Ovary (tissue), 9 donors: Measurements from ENCODE around the gene DISP2. TPM values are rescaled to one million over a fixed set of nuclear protein-coding genes. Genes with fewer than 3 reads are reported as not detected.

Experiments
- DNase-seq, 5 donors: peaks; one replicate each; pipeline ENCODE4 v3.0.0-alpha.2; 2019 to 2020
- H3K27ac ChIP-seq, 2 donors: fragments of 200-600 bp; one replicate each; pipeline versions ENCODE4 v1.5.1 to v1.8.0; 2019 to 2022
- H3K27me3 ChIP-seq: fragments of 200-600 bp; one replicate; pipeline ENCODE4 v1.8.0; 2022
- H3K36me3 ChIP-seq: fragments of 200-600 bp; sonication (generic); one replicate; pipeline ENCODE4 v1.5.1; 2019
- H3K4me1 ChIP-seq: one replicate; pipeline ENCODE4 v1.8.1; 2013; ENCODE audit warnings: mild to moderate bottlenecking, moderate library complexity; ENCODE audit not compliant: insufficient read depth
- H3K4me3 ChIP-seq: fragments of 200-600 bp; sonication (generic); one replicate; pipeline ENCODE4 v1.5.1; 2017
- H3K9me3 ChIP-seq, 2 donors: fragments of 200-600 bp in 1 of 2; sonication (generic) in 1 of 2; one replicate each; pipeline versions ENCODE4 v1.5.1 to v1.8.1; 2013 to 2019; ENCODE audit warnings: mild to moderate bottlenecking in 1 of 2, moderate library complexity in 1 of 2
- CTCF ChIP-seq, 3 donors: fragments of 450-650 bp in 2 of 3; fragments of 200-600 bp in 1 of 3; IDR thresholded peaks; one replicate each; pipeline versions ENCODE4 v1.5.1 to v1.8.0; 2016 to 2022; ENCODE audit warnings: antibody characterized with exemption in 3 of 3, mild to moderate bottlenecking in 1 of 3
- EP300 ChIP-seq: sonication (generic); formaldehyde crosslinking; IDR thresholded peaks from one replicate; pipeline ENCODE4 v1.6.1; 2017; ENCODE audit warnings: antibody characterized with exemption
- POLR2A ChIP-seq: fragments of 450-650 bp; IDR thresholded peaks from one replicate; pipeline ENCODE4 v1.6.1; 2017; ENCODE audit warnings: antibody characterized with exemption, mild to moderate bottlenecking, moderate library complexity
- WGBS, 3 donors: extraction: QIAGEN DNeasy Blood & Tissue Kit in 1 of 3; methylation state at CpG; one replicate each; pipeline versions ENCODE4 v1.1.5 to v1.1.7; 2013 to 2017; 5-methylcytosine and 5-hydroxymethylcytosine counted together
- intact Hi-C, 4 donors: fragments of 100-400 bp; cut with DNase I; formaldehyde crosslinking; loops; one replicate each; pipeline versions ENCODE4 v1.11.0 to v1.15.1; 2022 to 2023
- polyA plus RNA-seq, 2 donors: library from polyadenylated mRNA; stranded (reverse); fragments of 200-250 nt in 1 of 2; fragments of 350-450 nt in 1 of 2; fragmentation: Illumina TruSeq in 1 of 2; extraction: RNeasy Lipid Tissue Mini Kit (QIAGEN cat#74804) in 1 of 2; gene quantifications; one replicate each; pipeline ENCODE4 v1.2.3, GENCODE V29; 2013 to 2014
- total RNA-seq, 7 donors: library from RNA; depleted of rRNA in 2 of 7; stranded (reverse); fragments of >200 nt in 2 of 7; fragmentation: NEBNext Ultra II Directional in 3 of 7; extraction: Animal tissue kit (Norgen Biotek cat#: 25700) in 3 of 7; gene quantifications; one replicate each; pipeline versions ENCODE4 v1.1.0 to v1.2.4, GENCODE V29; 2016 to 2023
- donor health status: DM: no; HTN: no; CAD: no; lungs with moderate emphysema.
- donor health status: DM: no; HTN: no; CAD: no.
- donor health status: Bipolar disorder and iron deficiency.
- donor health status: DM: yes; HTN: yes; CAD: no.
- donor health status: DM: no; HTN: no; CAD: no.
- donor health status: DM: yes; HTN: yes; CAD: no.

The DISP2 gene
- total and polyA plus RNA-seq, 9 donors: 0.48 to 12.9 (median 1.9) TPM; not detected in 2

GRCh38 chr15:40361640-40362039, 3.6 kb downstream of the DISP2 start:
- Histone ChIP-seq H3K4me1 (no peaks in the 10 kb centered on the region), H3K27me3 (no peaks in the 10 kb centered on the region), H3K27ac (no peak overlapping the region), H3K9me3 (no peaks in the 10 kb centered on the region), H3K4me3 (no peak overlapping the region), H3K36me3 (no peaks in the 10 kb centered on the region)
- intact Hi-C loops: loop anchor here in 2 of 4 donors (10.0 kb wide), 2 partner anchors 63 to 77 kb away; partner anchors contain the start of gene ANKRD63 (in 1 of the 2)
- TF ChIP-seq POLR2A: no peak
- no peak for TF ChIP-seq CTCF (IDR thresholded peaks at IDR 0.05)
- TF ChIP-seq EP300: no peak
- WGBS, 3 donors: 63 to 78% (median 74%) methylated on average over 2 of the region's 2 CpGs
- no peak for DNase-seq

DNA sequence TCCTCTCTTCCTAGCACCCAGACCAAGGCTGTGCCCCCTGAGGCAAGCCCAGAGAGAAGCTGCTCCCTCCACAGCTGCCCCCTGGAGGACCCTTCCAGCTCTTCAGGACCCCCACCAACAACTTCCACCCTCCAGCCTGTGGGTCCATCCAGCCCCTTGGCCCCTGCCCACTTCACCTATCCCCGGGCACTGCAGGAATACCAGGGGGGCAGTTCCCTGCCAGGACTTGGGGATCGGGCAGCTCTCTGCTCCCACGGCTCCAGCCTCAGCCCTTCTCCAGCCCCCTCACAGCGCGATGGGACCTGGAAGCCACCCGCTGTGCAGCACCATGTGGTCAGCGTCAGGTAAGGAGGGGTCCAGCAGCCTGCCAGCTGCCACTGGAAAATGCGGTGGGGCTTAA, 5.6 kb downstream of the DISP2 start:
- Histone ChIP-seq H3K36me3 (no peaks in the 10 kb centered on the region), H3K27me3 (no peaks in the 10 kb centered on the region), H3K4me1 (peaks cover 3% of the 10 kb centered on the region), H3K27ac (no peak overlapping the region), H3K4me3 (no peak overlapping the region), H3K9me3 (no peaks in the 10 kb centered on the region)
- DNase-seq: no peak
- TF ChIP-seq CTCF (IDR thresholded peaks at IDR 0.05): no peak
- no peak for TF ChIP-seq POLR2A
- no peak for TF ChIP-seq EP300
- WGBS, 3 donors: 81 to 86% (median 85%) methylated on average over 8 of the region's 8 CpGs
- intact Hi-C loops: loop anchor here in 2 of 4 donors (10.0 kb wide), 2 partner anchors 61 to 79 kb away; partner anchors contain the start of gene ANKRD63 (in 1 of the 2)

DNA sequence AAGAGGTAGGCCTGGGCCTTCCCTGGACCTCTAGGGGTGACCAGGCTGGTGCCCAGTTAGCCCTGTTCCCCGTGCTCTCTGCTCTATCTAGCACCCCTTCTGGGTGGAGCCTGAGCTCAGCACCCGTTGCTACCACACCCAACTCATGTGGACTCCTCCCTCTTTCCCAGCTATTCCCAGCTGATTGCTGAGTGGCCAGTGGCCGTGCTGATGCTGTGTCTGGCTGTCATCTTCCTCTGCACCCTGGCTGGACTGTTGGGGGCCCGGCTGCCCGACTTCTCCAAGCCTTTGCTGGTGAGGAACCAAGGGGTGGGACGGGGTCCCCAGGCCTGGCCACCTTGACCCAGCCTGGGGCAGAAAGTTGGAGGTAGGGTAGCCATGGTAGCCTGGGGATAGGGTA, 6.2 kb downstream of the DISP2 start:
- Histone ChIP-seq H3K4me3 (no peak overlapping the region), H3K27ac (no peak overlapping the region), H3K36me3 (no peaks in the 10 kb centered on the region), H3K9me3 (no peaks in the 10 kb centered on the region), H3K27me3 (no peaks in the 10 kb centered on the region), H3K4me1 (peaks cover 3% of the 10 kb centered on the region)
- no peak for TF ChIP-seq CTCF (IDR thresholded peaks at IDR 0.05)
- no peak for TF ChIP-seq EP300
- TF ChIP-seq POLR2A: no peak
- 74 to 84% (median 78%) methylated on average over 6 of the region's 6 CpGs for WGBS, 3 donors
- intact Hi-C loops: loop anchor here in 2 of 4 donors (10.0 kb wide), 2 partner anchors 61 to 79 kb away; partner anchors contain the start of gene ANKRD63 (in 1 of the 2)
- DNase-seq: no peak

DNA sequence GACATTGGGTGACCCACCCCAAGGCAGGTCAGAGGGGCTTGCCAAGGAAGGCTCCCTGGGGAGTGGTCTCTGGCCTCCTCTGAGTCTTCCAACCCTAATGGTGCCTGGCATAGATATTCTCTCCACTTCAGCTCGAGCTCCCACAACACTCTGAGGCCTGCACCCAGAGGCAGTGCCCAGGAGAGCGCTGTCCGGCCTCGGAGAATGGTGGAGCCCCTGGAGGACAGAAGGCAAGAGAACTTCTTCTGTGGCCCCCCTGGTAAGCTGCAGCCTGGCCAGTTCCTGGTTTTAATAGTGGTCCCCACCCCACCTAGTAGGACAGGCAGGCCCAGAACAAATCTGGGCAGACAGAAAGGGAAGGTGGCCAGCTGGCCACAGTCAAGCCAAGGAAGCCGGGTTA, 7.0 kb downstream of the DISP2 start:
- H3K4me3 ChIP-seq: no peak overlapping the region
- peak in 1 of 5 donors; percentile 48 for DNase-seq
- no peaks in the 10 kb centered on the region for H3K9me3 ChIP-seq
- H3K27me3 ChIP-seq: no peaks in the 10 kb centered on the region
- H3K27ac ChIP-seq: no peak overlapping the region
- H3K4me1 ChIP-seq: peaks cover 3% of the 10 kb centered on the region
- 80 to 89% (median 83%) methylated on average over 5 of the region's 5 CpGs for WGBS, 3 donors
- H3K36me3 ChIP-seq: no peaks in the 10 kb centered on the region
- TF ChIP-seq CTCF (IDR thresholded peaks at IDR 0.05): no peak
- no peak for TF ChIP-seq EP300
- TF ChIP-seq POLR2A: no peak
- intact Hi-C loops: loop anchor here in 3 of 4 donors (5.0 to 10.0 kb wide), 3 partner anchors 57 to 80 kb away; partner anchors contain the start of gene ANKRD63 (in 1 of the 3)
